Measurements from ENCODE around the gene AMTN.

DNA sequence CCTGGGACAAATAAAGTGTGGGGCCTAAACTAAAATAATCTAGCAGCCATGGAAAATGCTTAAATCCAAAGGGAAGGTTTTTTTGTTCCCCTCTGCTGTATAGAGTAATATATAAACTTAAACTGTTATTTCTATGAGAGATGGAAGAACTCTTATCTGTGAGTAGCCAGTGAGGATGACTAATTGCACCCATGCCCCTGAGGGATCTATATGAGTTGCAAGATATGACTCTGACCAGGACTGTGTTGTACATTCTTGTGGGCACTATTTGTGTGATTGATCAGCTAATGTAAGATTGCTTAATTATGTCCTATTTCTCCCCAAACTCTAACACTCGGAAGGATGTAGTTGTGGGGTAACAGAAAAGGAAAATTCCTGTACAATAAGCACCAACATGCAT is 38.5 kb downstream of the AMTN start:
- TF ChIP-seq, protein P1, sequence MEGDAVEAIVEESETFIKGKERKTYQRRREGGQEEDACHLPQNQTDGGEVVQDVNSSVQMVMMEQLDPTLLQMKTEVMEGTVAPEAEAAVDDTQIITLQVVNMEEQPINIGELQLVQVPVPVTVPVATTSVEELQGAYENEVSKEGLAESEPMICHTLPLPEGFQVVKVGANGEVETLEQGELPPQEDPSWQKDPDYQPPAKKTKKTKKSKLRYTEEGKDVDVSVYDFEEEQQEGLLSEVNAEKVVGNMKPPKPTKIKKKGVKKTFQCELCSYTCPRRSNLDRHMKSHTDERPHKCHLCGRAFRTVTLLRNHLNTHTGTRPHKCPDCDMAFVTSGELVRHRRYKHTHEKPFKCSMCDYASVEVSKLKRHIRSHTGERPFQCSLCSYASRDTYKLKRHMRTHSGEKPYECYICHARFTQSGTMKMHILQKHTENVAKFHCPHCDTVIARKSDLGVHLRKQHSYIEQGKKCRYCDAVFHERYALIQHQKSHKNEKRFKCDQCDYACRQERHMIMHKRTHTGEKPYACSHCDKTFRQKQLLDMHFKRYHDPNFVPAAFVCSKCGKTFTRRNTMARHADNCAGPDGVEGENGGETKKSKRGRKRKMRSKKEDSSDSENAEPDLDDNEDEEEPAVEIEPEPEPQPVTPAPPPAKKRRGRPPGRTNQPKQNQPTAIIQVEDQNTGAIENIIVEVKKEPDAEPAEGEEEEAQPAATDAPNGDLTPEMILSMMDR (IDR thresholded peaks at IDR 0.05): no peak
- TF ChIP-seq POLR2A (IDR thresholded peaks at IDR 0.05): no peak
